ENCODE results near the gene HOXB8. TPM values are rescaled to one million over a fixed set of nuclear protein-coding genes. Genes with fewer than 3 reads are reported as not detected.

The HOXB8 gene
- total and polyA plus RNA-seq, 2 experiments from 2014 or later, result not detected

DNA sequence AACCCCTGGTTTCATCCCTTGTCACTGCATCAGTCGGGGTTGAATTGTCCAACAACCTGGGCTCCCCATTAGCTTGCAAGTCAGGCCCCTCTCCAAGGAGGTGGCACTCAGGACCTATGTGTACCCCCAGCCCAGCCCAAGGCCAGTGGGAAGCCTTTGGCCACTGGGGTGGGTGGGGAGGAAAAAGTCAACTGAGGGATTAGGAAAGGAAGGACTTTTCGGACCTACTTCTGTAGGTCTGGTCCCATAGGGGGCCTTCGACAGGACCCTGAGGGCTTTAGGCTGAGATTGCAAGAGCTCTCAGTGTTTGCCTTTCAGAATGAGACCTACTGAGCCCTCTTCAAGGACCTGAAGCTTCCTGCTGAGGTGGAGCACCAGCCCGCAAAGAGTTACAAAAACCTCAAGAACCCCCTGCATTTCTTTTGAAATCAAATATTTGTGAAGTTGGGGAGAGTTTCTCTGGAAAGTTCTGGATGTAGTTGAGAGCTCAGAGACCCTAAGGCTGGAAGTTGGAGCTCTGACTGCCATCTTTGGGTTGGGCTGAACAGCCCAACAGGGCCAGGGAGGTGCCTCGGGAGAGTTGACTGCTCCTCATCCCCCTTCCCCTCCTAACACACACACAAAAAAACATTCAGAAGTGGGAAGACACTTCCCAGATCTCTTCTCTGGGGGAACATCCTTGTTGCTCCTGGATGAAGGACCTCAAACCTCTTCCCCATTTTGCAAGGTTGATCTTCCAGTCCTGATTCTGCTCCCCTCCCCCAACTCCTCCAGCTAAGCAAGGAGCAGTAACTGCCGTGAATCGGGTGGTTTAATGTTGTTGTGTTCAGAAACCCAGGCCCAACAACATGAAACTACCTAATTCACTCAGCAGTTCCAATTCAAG is 16.8 kb upstream of the HOXB8 start:
- no peak for TF ChIP-seq JUNB (IDR thresholded peaks at IDR 0.05; ENCODE audit: unreplicated experiment)
- no peak for TF ChIP-seq STAT1 (IDR thresholded peaks at IDR 0.05; ENCODE audit: unreplicated experiment)
- TF ChIP-seq EZH2 (IDR thresholded peaks at IDR 0.05; ENCODE audit: low read depth, unreplicated experiment), result peak; percentile 92
- TF ChIP-seq, protein P1, sequence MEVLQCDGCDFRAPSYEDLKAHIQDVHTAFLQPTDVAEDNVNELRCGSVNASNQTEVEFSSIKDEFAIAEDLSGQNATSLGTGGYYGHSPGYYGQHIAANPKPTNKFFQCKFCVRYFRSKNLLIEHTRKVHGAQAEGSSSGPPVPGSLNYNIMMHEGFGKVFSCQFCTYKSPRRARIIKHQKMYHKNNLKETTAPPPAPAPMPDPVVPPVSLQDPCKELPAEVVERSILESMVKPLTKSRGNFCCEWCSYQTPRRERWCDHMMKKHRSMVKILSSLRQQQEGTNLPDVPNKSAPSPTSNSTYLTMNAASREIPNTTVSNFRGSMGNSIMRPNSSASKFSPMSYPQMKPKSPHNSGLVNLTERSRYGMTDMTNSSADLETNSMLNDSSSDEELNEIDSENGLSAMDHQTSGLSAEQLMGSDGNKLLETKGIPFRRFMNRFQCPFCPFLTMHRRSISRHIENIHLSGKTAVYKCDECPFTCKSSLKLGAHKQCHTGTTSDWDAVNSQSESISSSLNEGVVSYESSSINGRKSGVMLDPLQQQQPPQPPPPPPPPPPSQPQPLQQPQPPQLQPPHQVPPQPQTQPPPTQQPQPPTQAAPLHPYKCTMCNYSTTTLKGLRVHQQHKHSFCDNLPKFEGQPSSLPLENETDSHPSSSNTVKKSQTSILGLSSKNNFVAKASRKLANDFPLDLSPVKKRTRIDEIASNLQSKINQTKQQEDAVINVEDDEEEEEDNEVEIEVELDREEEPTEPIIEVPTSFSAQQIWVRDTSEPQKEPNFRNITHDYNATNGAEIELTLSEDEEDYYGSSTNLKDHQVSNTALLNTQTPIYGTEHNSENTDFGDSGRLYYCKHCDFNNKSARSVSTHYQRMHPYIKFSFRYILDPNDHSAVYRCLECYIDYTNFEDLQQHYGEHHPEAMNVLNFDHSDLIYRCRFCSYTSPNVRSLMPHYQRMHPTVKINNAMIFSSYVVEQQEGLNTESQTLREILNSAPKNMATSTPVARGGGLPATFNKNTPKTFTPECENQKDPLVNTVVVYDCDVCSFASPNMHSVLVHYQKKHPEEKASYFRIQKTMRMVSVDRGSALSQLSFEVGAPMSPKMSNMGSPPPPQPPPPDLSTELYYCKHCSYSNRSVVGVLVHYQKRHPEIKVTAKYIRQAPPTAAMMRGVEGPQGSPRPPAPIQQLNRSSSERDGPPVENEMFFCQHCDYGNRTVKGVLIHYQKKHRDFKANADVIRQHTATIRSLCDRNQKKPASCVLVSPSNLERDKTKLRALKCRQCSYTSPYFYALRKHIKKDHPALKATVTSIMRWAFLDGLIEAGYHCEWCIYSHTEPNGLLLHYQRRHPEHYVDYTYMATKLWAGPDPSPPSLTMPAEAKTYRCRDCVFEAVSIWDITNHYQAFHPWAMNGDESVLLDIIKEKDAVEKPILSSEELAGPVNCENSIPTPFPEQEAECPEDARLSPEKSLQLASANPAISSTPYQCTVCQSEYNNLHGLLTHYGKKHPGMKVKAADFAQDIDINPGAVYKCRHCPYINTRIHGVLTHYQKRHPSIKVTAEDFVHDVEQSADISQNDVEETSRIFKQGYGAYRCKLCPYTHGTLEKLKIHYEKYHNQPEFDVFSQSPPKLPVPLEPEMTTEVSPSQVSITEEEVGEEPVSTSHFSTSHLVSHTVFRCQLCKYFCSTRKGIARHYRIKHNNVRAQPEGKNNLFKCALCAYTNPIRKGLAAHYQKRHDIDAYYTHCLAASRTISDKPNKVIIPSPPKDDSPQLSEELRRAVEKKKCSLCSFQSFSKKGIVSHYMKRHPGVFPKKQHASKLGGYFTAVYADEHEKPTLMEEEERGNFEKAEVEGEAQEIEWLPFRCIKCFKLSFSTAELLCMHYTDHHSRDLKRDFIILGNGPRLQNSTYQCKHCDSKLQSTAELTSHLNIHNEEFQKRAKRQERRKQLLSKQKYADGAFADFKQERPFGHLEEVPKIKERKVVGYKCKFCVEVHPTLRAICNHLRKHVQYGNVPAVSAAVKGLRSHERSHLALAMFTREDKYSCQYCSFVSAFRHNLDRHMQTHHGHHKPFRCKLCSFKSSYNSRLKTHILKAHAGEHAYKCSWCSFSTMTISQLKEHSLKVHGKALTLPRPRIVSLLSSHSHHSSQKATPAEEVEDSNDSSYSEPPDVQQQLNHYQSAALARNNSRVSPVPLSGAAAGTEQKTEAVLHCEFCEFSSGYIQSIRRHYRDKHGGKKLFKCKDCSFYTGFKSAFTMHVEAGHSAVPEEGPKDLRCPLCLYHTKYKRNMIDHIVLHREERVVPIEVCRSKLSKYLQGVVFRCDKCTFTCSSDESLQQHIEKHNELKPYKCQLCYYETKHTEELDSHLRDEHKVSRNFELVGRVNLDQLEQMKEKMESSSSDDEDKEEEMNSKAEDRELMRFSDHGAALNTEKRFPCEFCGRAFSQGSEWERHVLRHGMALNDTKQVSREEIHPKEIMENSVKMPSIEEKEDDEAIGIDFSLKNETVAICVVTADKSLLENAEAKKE (CRISPR knock-in tag; IDR thresholded peaks at IDR 0.05), result no peak
- TF ChIP-seq ZNF331 (CRISPR knock-in tag; IDR thresholded peaks at IDR 0.05; ENCODE audit: low read depth), result no peak
- Histone ChIP-seq H3K79me2 (replicated peaks; ENCODE audit: insufficient read depth) (no peaks in the 10 kb centered on the region), H4K20me1 (replicated peaks; ENCODE audit: insufficient read depth) (peaks cover 77% of the 10 kb centered on the region), H3K36me3 (ENCODE audit: insufficient read depth) (no peaks in the 10 kb centered on the region), H3K4me2 (0 out of 2 replicates have a peak overlapping the region, but pooled peaks have one; percentile 26), H3K4me1 (ENCODE audit: insufficient read depth) (peaks cover 32% of the 10 kb centered on the region), H3K27ac (ENCODE audit: low read depth) (no peak overlapping the region), H2AFZ (no peak overlapping the region), H3K9me2 (ENCODE audit: insufficient read depth) (no peaks in the 10 kb centered on the region), H3K27me3 (ENCODE audit: insufficient read depth) (peaks cover 100% of the 10 kb centered on the region), H3K4me3 (no peak overlapping the region), H3F3A (replicated peaks; ENCODE audit: low read depth) (peaks cover 48% of the 10 kb centered on the region)
- H3K4me1 Mint-ChIP-seq, result peaks cover 11% of the 10 kb centered on the region
- DNase-seq (ENCODE audit: low spot score) (peak; percentile 19), ATAC-seq (peak; percentile 7; the same call in 2 of the 3 replicates)
- no peak overlapping the region for H3K27ac Mint-ChIP-seq
- no peak overlapping the region for H3K4me3 Mint-ChIP-seq
- no peaks in the 10 kb centered on the region for H3K36me3 Mint-ChIP-seq (ENCODE audit: low read depth)
- H3K27me3 Mint-ChIP-seq (ENCODE audit: insufficient read depth, low read depth, poor library complexity), result peaks cover 100% of the 10 kb centered on the region
- H3K9me3 Mint-ChIP-seq, result peaks cover 3% of the 10 kb centered on the region; the same call in 2 of the 3 replicates
